ENCODE results near the gene LTO1.

DNA sequence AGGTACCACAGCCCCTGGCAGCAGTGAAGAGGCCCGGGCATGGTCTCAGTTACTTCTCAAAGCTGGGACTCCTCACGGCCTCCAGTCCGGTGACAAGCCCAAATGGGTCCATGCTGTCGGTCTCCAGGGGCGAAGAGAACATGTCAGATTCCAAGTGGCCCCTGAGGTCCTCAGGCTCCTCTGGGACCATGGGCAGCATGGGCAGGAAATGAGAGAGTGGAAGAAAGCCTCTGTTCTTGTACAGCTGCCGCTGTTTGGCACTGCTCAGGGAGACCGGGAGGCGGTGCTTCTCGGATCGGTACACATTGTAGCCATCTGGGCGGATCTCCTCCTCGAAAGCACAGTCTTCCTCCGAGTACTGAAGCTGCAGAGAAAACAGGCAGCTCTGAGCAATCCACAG lies 24.1 kb upstream of the LTO1 start:
- TF ChIP-seq POLR2AphosphoS5 (IDR thresholded peaks at IDR 0.05) (no peak), EP300 (IDR thresholded peaks at IDR 0.05) (no peak), CTCF (IDR thresholded peaks at IDR 0.05) (no peak)
